ENCODE results near the gene NEXN. TPM values are rescaled to one million over a fixed set of nuclear protein-coding genes. Genes with fewer than 3 reads are reported as not detected.
A peak's percentile ranks its signal among the peaks of the same experiment; 100 is the strongest.

Gene NEXN
- total and polyA plus RNA-seq, 2 of the 13 experiments (the other 11 are each of a cell fraction or from before 2014, with no cell fraction given), result 0.07 to 0.97 TPM

- peak; percentile 40; the same call in 1 of the 2 replicates for TF ChIP-seq HOMEZ (CRISPR knock-in tag; IDR thresholded peaks at IDR 0.05; ENCODE audit: low read depth)
- no peak for TF ChIP-seq ARNTL (CRISPR knock-in tag; IDR thresholded peaks at IDR 0.05)
- TF ChIP-seq MATR3 (CRISPR knock-in tag; IDR thresholded peaks at IDR 0.05), result no peak
- no peak for TF ChIP-seq ZNF781 (CRISPR knock-in tag; IDR thresholded peaks at IDR 0.05; ENCODE audit: borderline replicate concordance, not compliant biosample characterization)
Measured at GRCh38 chr1:77990629-77991204, 102.3 kb downstream of the NEXN start (continued).

GRCh38 chr1:77991638-77992037, 103.2 kb downstream of the NEXN start:
- DNase-seq (ENCODE audit: low spot score) (peak; percentile 20), ATAC-seq (0 out of 3 replicates have a peak, but pooled peaks have one; percentile 32), FAIRE-seq (no peak)
- H3K4me3 ChIP-seq (replicated peaks in 1 of 3; ENCODE audit: insufficient read depth in 1 of 3, low read depth in 2 of 3, low read length in 3 of 3), result no peak overlapping the region
- peak overlapping the region; percentile 17 for H3K27ac ChIP-seq (ENCODE audit: extremely low read length, insufficient read depth, low read length)
- ChIA-PET CTCF (ENCODE audit: low intra/inter-chr PET ratio, low total read pairs) (no interaction called here), POLR2A (interaction anchor here (1.1 to 2.5 kb wide), 3 partner anchors 11 to 13 kb away, joined by 3 to 14 read pairs (median 10); partner anchors contain the start of genes DNAJB4 and FUBP1)
- TF ChIP-seq DMTF1 (CRISPR knock-in tag; IDR thresholded peaks at IDR 0.05) (no peak), FOSL2 (CRISPR knock-in tag; IDR thresholded peaks at IDR 0.05) (peak; percentile 55), ZSCAN29 (CRISPR knock-in tag; conservative IDR thresholded peaks at IDR 0.05) (no peak)
- intact Hi-C loops (cut with micrococcal nuclease; ENCODE audit: unreplicated experiment), result loop anchor here (2.0 kb wide), 1 partner anchor 13 kb away; the partner anchor contains the start of gene DNAJB4
- no peaks in the 10 kb centered on the region for H3K36me3 ChIP-seq (replicated peaks in 1 of 2; ENCODE audit: control insufficient read depth in 1 of 2, insufficient read depth in 2 of 2, low read length in 2 of 2)
- no peak overlapping the region for H3K4me2 ChIP-seq (ENCODE audit: low read depth, low read length)
- peaks cover 38% of the 10 kb centered on the region for H3K4me1 ChIP-seq (ENCODE audit: insufficient read depth, low read length)
- in situ Hi-C loops (cut with HindIII; ENCODE audit: extremely low pct_ligation_motif_present, low pct_unique_long_range_greater_than_20kb), result no loop called here
- BruUV-seq (replicated peaks), result no TSS peak
- H3K9me3 ChIP-seq (ENCODE audit: low read length), result no peaks in the 10 kb centered on the region
- no peak overlapping the region for H2AFZ ChIP-seq (ENCODE audit: low read length)
- H3K9ac ChIP-seq (ENCODE audit: insufficient read depth, low read depth, low read length), result no peak overlapping the region
- no peaks in the 10 kb centered on the region for H3K27me3 ChIP-seq (ENCODE audit: control insufficient read depth in 1 of 2, insufficient read depth in 2 of 2, low read length in 2 of 2)
- no peaks in the 10 kb centered on the region; the same call in 1 of the 2 replicates for H4K20me1 ChIP-seq (ENCODE audit: insufficient read depth, low read length)
- no peaks in the 10 kb centered on the region for H3K79me2 ChIP-seq (ENCODE audit: insufficient read depth, low read length)

Other genes starting within 250 kb of the NEXN start
- gene ZZZ3, start 206.0 kb upstream of the NEXN start, total RNA-seq (2016; rRNA removed; fragmentation: Illumina TruSeq; extraction: Trizol), result 50.2 and 58.5 TPM in 2 replicates
- 14.7 and 18.1 TPM in 2 replicates for gene ZZZ3, start 206.0 kb upstream of the NEXN start, polyA plus RNA-seq (2011; rRNA removed)
- gene USP33, start 128.8 kb upstream of the NEXN start, total RNA-seq (2016; rRNA removed; fragmentation: Illumina TruSeq; extraction: Trizol), result 48.2 and 49.1 TPM in 2 replicates
- 25.3 and 32.0 TPM in 2 replicates for gene USP33, start 128.8 kb upstream of the NEXN start, polyA plus RNA-seq (2011; rRNA removed)
- gene MIGA1, start 109.0 kb upstream of the NEXN start, total RNA-seq (2016; rRNA removed; fragmentation: Illumina TruSeq; extraction: Trizol), result 6.6 and 6.7 TPM in 2 replicates
- 3.4 and 3.8 TPM in 2 replicates for gene MIGA1, start 109.0 kb upstream of the NEXN start, polyA plus RNA-seq (2011; rRNA removed)
- gene FUBP1, start 90.4 kb downstream of the NEXN start, total RNA-seq (2016; rRNA removed; fragmentation: Illumina TruSeq; extraction: Trizol), result 166 and 192 TPM in 2 replicates
- gene FUBP1, start 90.4 kb downstream of the NEXN start, polyA plus RNA-seq (2011; rRNA removed), result 97.5 and 98.1 TPM in 2 replicates
- gene DNAJB4, start 116.3 kb downstream of the NEXN start, total RNA-seq (2016; rRNA removed; fragmentation: Illumina TruSeq; extraction: Trizol), result 18.6 and 25.7 TPM in 2 replicates
- 3.0 and 4.4 TPM in 2 replicates for gene DNAJB4, start 116.3 kb downstream of the NEXN start, polyA plus RNA-seq (2011; rRNA removed)
- 21.6 and 39.7 TPM in 2 replicates for gene GIPC2, start 157.3 kb downstream of the NEXN start, total RNA-seq (2016; rRNA removed; fragmentation: Illumina TruSeq; extraction: Trizol)
- 5.1 and 6.1 TPM in 2 replicates for gene GIPC2, start 157.3 kb downstream of the NEXN start, polyA plus RNA-seq (2011; rRNA removed)

All from HepG2 (cell line).